HL-60 (cell line): Measurements from ENCODE around the gene NMU.
A peak's percentile ranks its signal among the peaks of the same experiment; 100 is the strongest.

Experiments used
- DNase-seq, 2 experiments: peaks; one replicate each; pipeline ENCODE4 v3.0.0-alpha.2; 2010 to 2020; ENCODE audit warnings: low read depth in 1 of 2, low spot score in 1 of 2
- H3K27ac ChIP-seq: fragments of 250-450 bp; sonication (Bioruptor Pico); replicated peaks from 2 replicates; pipeline ENCODE4 v1.5.1; 2020; ENCODE audit warnings: mild to moderate bottlenecking, moderate library complexity
- H3K27me3 ChIP-seq: fragments of 250-450 bp; sonication (Bioruptor Pico); 2 replicates; pipeline ENCODE4 v1.5.1; 2021; ENCODE audit warnings: mild to moderate bottlenecking, moderate library complexity; ENCODE audit not compliant: insufficient read depth, poor library complexity, severe bottlenecking
- H3K4me3 ChIP-seq: replicated peaks from 2 replicates; pipeline ENCODE4 v1.5.1; 2011; ENCODE audit warnings: mild to moderate bottlenecking, control low read depth, low read length; ENCODE audit not compliant: insufficient read depth
- CTCF ChIP-seq: IDR thresholded peaks from one replicate; pipeline ENCODE4 v1.5.1; 2011; ENCODE audit warnings: low read length, control low read depth, inconsistent platforms; ENCODE audit not compliant: insufficient read depth
- GABPA ChIP-seq: IDR thresholded peaks from 2 replicates; pipeline ENCODE4 v1.6.1; 2012; ENCODE audit warnings: low read depth
- POLR2AphosphoS5 ChIP-seq: IDR thresholded peaks from 2 replicates; pipeline ENCODE4 v1.6.1; 2012; ENCODE audit warnings: low read depth
- REST ChIP-seq: IDR thresholded peaks from 2 replicates; pipeline ENCODE4 v1.6.1; 2012; ENCODE audit warnings: low read depth; ENCODE audit not compliant: insufficient replicate concordance
- SPI1 ChIP-seq: IDR thresholded peaks from 2 replicates; pipeline ENCODE4 v1.6.1; 2012; ENCODE audit warnings: low read depth, mild to moderate bottlenecking, borderline replicate concordance

Gene NMU

GRCh38 chr4:55547918-55548317 lies 88.2 kb downstream of the NMU start:
- Histone ChIP-seq H3K27me3 (no peaks in the 10 kb centered on the region), H3K4me3 (no peak overlapping the region), H3K27ac (no peak overlapping the region)
- TF ChIP-seq REST: no peak
- no peak for TF ChIP-seq CTCF
- TF ChIP-seq POLR2AphosphoS5: no peak
- no peak for TF ChIP-seq SPI1
- no peak for TF ChIP-seq GABPA
- no peak for DNase-seq

- Histone ChIP-seq H3K27me3 (no peaks in the 10 kb centered on the region), H3K27ac (no peak overlapping the region), H3K4me3 (peak overlapping the region; percentile 70)
- TF ChIP-seq CTCF: no peak
- TF ChIP-seq POLR2AphosphoS5: no peak
- DNase-seq: no peak
These were observed 88.7 kb downstream of the NMU start for GRCh38 chr4:55547466-55547770.

- Histone ChIP-seq H3K4me3 (peak within 1 kb of the TSS; percentile 70), H3K27ac (peak within 1 kb of the TSS; percentile 92), H3K27me3 (no peaks in the 10 kb centered on the region)
- DNase-seq: peak; percentile 48 to 80
- TF ChIP-seq POLR2AphosphoS5 (no peak; the same call in 1 of the 2 replicates), SPI1 (no peak), GABPA (no peak), REST (no peak), CTCF (no peak)
These were observed 89.2 kb downstream of the NMU start, which contains the start of gene CLOCK for GRCh38 chr4:55546756-55547465. Gene CLOCK, minus strand, starts transcription at chr4:55546909. Its CDS starts 64,124 bp downstream, at chr4:55482785.

- peak overlapping the region; percentile 92 for H3K27ac ChIP-seq
- no peak for DNase-seq
- peak overlapping the region; percentile 70 for H3K4me3 ChIP-seq
- TF ChIP-seq GABPA (no peak), REST (no peak), CTCF (no peak), SPI1 (no peak), POLR2AphosphoS5 (no peak)
- no peaks in the 10 kb centered on the region for H3K27me3 ChIP-seq
These were observed 89.7 kb downstream of the NMU start for GRCh38 chr4:55546506-55546755.
